HepG2 (cell line): ENCODE measurements around the gene PROC. TPM values are rescaled to one million over a fixed set of nuclear protein-coding genes. Genes with fewer than 3 reads are reported as not detected.

Experiments
- AGO2 ChIP-seq: fragments of 200-400 bp; formaldehyde crosslinking; optimal IDR thresholded peaks from 2 replicates; pipeline ENCODE3; 2017; ENCODE audit warnings: mild to moderate bottlenecking, low read depth, low read length, moderate library complexity
- ASH2L ChIP-seq: fragments of 300-600, 200-600 bp; sonication (generic); IDR thresholded peaks from 2 replicates; pipeline ENCODE4 v1.7.0; 2017; ENCODE audit warnings: low read depth, mild to moderate bottlenecking, moderate library complexity, mixed read lengths, low read length; ENCODE audit not compliant: insufficient read length
- ATF7-NPFF ChIP-seq: sonication (generic); formaldehyde crosslinking; IDR thresholded peaks from 2 replicates; pipeline ENCODE4 v1.8.1; 2023; ENCODE audit warnings: mild to moderate bottlenecking, low read depth, missing genetic modification reagents, moderate library complexity
- CSRNP2 ChIP-seq: sonication (generic); formaldehyde crosslinking; conservative IDR thresholded peaks from 2 replicates; pipeline ENCODE4 v1.8.0; 2022; ENCODE audit warnings: low read depth, missing genetic modification reagents
- FOXC1 ChIP-seq: sonication (generic); formaldehyde crosslinking; IDR thresholded peaks from 2 replicates; pipeline ENCODE4 v1.8.0; 2022; ENCODE audit warnings: mild to moderate bottlenecking, missing genetic modification reagents, borderline replicate concordance
- KDM5B ChIP-seq: sonication (generic); formaldehyde crosslinking; IDR thresholded peaks from 2 replicates; pipeline ENCODE4 v1.4.0; 2020; ENCODE audit warnings: missing genetic modification reagents, mild to moderate bottlenecking, borderline replicate concordance
- MTA3 ChIP-seq: sonication (generic); formaldehyde crosslinking; IDR thresholded peaks from 2 replicates; pipeline ENCODE4 v1.4.0; 2020; ENCODE audit warnings: missing genetic modification reagents
- NFATC3 ChIP-seq: sonication (generic); formaldehyde crosslinking; IDR thresholded peaks from 2 replicates; pipeline ENCODE4 v1.5.1; 2020; ENCODE audit warnings: mild to moderate bottlenecking, missing genetic modification reagents
- SIN3A ChIP-seq: IDR thresholded peaks from 2 replicates; pipeline ENCODE4 v1.6.1; 2011; ENCODE audit warnings: low read depth, mild to moderate bottlenecking, control low read depth, low read length, borderline replicate concordance
- SIX1 ChIP-seq: sonication (generic); formaldehyde crosslinking; IDR thresholded peaks from 2 replicates; pipeline ENCODE4 v1.4.0; 2020; ENCODE audit warnings: missing genetic modification reagents, borderline replicate concordance
- ZBTB1 ChIP-seq: sonication (generic); formaldehyde crosslinking; IDR thresholded peaks from 2 replicates; pipeline ENCODE4 v1.4.0; 2020; ENCODE audit warnings: missing genetic modification reagents, borderline replicate concordance
- ZBTB2 ChIP-seq: sonication (generic); formaldehyde crosslinking; IDR thresholded peaks from 2 replicates; pipeline ENCODE4 v1.8.0; 2022; ENCODE audit warnings: low read depth, missing genetic modification reagents
- ZMYM4 ChIP-seq: sonication (generic); formaldehyde crosslinking; IDR thresholded peaks from 2 replicates; pipeline ENCODE4 v1.8.1; 2023; ENCODE audit warnings: mild to moderate bottlenecking, missing genetic modification reagents
- ZNF546 ChIP-seq: sonication (generic); formaldehyde crosslinking; conservative IDR thresholded peaks from 2 replicates; pipeline ENCODE4 v1.8.1; 2023; ENCODE audit warnings: mild to moderate bottlenecking, missing genetic modification reagents
- ZNF589 ChIP-seq: sonication (generic); formaldehyde crosslinking; conservative IDR thresholded peaks from 2 replicates; pipeline ENCODE4 v1.8.0; 2022; ENCODE audit warnings: mild to moderate bottlenecking, moderate library complexity, missing genetic modification reagents
- polyA plus RNA-seq, 8 experiments: library from polyadenylated mRNA; depleted of rRNA in 3 of 8; stranded (reverse) in 7 of 8; unstranded in 1 of 8; fragments of >200 nt; fragmentation: Illumina TruSeq in 4 of 8; extraction: Trizol in 4 of 8; gene quantifications; 2 replicates each; pipeline versions ENCODE4 v1.2.1 to v1.2.3, GENCODE V29; 2011 to 2016; ENCODE audit warnings: low read depth in 4 of 8, missing spikeins in 1 of 8, mixed read lengths in 1 of 8; ENCODE audit not compliant: insufficient read depth in 1 of 8
- total RNA-seq, 5 experiments: library from RNA; depleted of rRNA; stranded (reverse); fragments of >200 nt; fragmentation: Illumina TruSeq; extraction: Trizol; gene quantifications; 2 replicates each; pipeline ENCODE4 v1.2.3, GENCODE V29; 2016; ENCODE audit warnings: low read depth in 1 of 5
- TF ChIP-seq, protein P1 (sequence below): IDR thresholded peaks from 2 replicates; pipeline ENCODE4 v1.6.1; 2016; ENCODE audit warnings: low read depth
- TF ChIP-seq, protein P2 (sequence below): sonication (generic); formaldehyde crosslinking; IDR thresholded peaks from 2 replicates; pipeline ENCODE4 v1.4.0; 2020; ENCODE audit warnings: missing genetic modification reagents, mild to moderate bottlenecking, borderline replicate concordance

The PROC gene
- total and polyA plus RNA-seq, 2 of the 13 experiments (the other 11 are each of a cell fraction or from before 2014, with no cell fraction given), result 134 to 185 TPM

GRCh38 chr2:127386764-127387654, 31.2 kb upstream of the PROC start (continued):
- TF ChIP-seq ASH2L, result peak; percentile 85
- TF ChIP-seq FOXC1 (CRISPR knock-in tag), result no peak
- TF ChIP-seq KDM5B (CRISPR knock-in tag), result no peak; the same call in 1 of the 2 replicates
- 0 out of 2 replicates have a peak, but pooled peaks have one; percentile 36 for TF ChIP-seq ZNF589
- TF ChIP-seq ZBTB2 (CRISPR knock-in tag), result peak; percentile 91
- TF ChIP-seq CSRNP2 (CRISPR knock-in tag), result no peak
- TF ChIP-seq, protein P1, sequence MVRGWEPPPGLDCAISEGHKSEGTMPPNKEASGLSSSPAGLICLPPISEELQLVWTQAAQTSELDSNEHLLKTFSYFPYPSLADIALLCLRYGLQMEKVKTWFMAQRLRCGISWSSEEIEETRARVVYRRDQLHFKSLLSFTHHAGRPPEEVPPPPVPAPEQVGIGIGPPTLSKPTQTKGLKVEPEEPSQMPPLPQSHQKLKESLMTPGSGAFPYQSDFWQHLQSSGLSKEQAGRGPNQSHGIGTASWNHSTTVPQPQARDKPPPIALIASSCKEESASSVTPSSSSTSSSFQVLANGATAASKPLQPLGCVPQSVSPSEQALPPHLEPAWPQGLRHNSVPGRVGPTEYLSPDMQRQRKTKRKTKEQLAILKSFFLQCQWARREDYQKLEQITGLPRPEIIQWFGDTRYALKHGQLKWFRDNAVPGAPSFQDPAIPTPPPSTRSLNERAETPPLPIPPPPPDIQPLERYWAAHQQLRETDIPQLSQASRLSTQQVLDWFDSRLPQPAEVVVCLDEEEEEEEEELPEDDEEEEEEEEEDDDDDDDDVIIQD (CRISPR knock-in tag), result peak; percentile 52; the same call in 1 of the 2 replicates
- TF ChIP-seq ATF7-NPFF (CRISPR knock-in tag), result peak; percentile 84; the same call in 1 of the 2 replicates
- peak; percentile 74; the same call in 1 of the 2 replicates for TF ChIP-seq SIN3A
- TF ChIP-seq, protein P2, sequence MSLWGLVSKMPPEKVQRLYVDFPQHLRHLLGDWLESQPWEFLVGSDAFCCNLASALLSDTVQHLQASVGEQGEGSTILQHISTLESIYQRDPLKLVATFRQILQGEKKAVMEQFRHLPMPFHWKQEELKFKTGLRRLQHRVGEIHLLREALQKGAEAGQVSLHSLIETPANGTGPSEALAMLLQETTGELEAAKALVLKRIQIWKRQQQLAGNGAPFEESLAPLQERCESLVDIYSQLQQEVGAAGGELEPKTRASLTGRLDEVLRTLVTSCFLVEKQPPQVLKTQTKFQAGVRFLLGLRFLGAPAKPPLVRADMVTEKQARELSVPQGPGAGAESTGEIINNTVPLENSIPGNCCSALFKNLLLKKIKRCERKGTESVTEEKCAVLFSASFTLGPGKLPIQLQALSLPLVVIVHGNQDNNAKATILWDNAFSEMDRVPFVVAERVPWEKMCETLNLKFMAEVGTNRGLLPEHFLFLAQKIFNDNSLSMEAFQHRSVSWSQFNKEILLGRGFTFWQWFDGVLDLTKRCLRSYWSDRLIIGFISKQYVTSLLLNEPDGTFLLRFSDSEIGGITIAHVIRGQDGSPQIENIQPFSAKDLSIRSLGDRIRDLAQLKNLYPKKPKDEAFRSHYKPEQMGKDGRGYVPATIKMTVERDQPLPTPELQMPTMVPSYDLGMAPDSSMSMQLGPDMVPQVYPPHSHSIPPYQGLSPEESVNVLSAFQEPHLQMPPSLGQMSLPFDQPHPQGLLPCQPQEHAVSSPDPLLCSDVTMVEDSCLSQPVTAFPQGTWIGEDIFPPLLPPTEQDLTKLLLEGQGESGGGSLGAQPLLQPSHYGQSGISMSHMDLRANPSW (CRISPR knock-in tag), result no peak
- TF ChIP-seq AGO2, result no peak
- TF ChIP-seq NFATC3 (CRISPR knock-in tag), result 0 out of 2 replicates have a peak, but pooled peaks have one; percentile 26
- TF ChIP-seq ZMYM4 (CRISPR knock-in tag), result peak; percentile 60; the same call in 1 of the 2 replicates
- no peak for TF ChIP-seq MTA3 (CRISPR knock-in tag)
- no peak for TF ChIP-seq ZNF546 (CRISPR knock-in tag)
- TF ChIP-seq SIX1 (CRISPR knock-in tag), result no peak
- TF ChIP-seq ZBTB1 (CRISPR knock-in tag), result no peak
